ENCODE data around the gene CCDC33. TPM values are rescaled to one million over a fixed set of nuclear protein-coding genes. Genes with fewer than 3 reads are reported as not detected.

The CCDC33 gene
- total RNA-seq, 1 experiment from 2014 or later, result 2.7 TPM

GRCh38 chr15:74307827-74308811 is 72.0 kb downstream of the CCDC33 start:
- H3K27me3 Mint-ChIP-seq (ENCODE audit: unreplicated experiment), result peaks cover 100% of the 10 kb centered on the region
- H3K27ac Mint-ChIP-seq (ENCODE audit: unreplicated experiment), result no peak overlapping the region
- H3K9me3 Mint-ChIP-seq (ENCODE audit: low read depth, unreplicated experiment), result no peaks in the 10 kb centered on the region
- CTCF ChIA-PET, result interaction anchor here (0.6 to 3.3 kb wide), 41 partner anchors 8 to 966 kb away, joined by 3 to 31 read pairs (median 5); partner anchors contain the start of genes CCDC33, ISLR2 and STRA6
- no TSS peak for BruUV-seq (replicated peaks)
- DNase-seq, result peak; percentile 81
- no peak overlapping the region for H3K4me3 Mint-ChIP-seq (ENCODE audit: low read depth, unreplicated experiment)
- H3K4me1 Mint-ChIP-seq (ENCODE audit: low read depth, unreplicated experiment), result peaks cover 8% of the 10 kb centered on the region
- intact Hi-C loops (cut with micrococcal nuclease; ENCODE audit: unreplicated experiment), result loop anchor here (1.0 to 5.0 kb wide), 2 partner anchors 181 to 256 kb away; no protein-coding TSS in a partner anchor
- TF ChIP-seq CTCF (IDR thresholded peaks at IDR 0.05; ENCODE audit: unreplicated experiment), result peak; percentile 71
- no peaks in the 10 kb centered on the region for H3K36me3 Mint-ChIP-seq (ENCODE audit: insufficient read depth, unreplicated experiment)

- BruUV-seq (replicated peaks), result no TSS peak
- H3K4me1 Mint-ChIP-seq (ENCODE audit: low read depth, unreplicated experiment), result peaks cover 16% of the 10 kb centered on the region
- no peak overlapping the region for H3K27ac Mint-ChIP-seq (ENCODE audit: unreplicated experiment)
- intact Hi-C loops (cut with micrococcal nuclease; ENCODE audit: unreplicated experiment), result no loop called here
- TF ChIP-seq CTCF (IDR thresholded peaks at IDR 0.05; ENCODE audit: unreplicated experiment), result peak; percentile 85
- no peak overlapping the region for H3K4me3 Mint-ChIP-seq (ENCODE audit: low read depth, unreplicated experiment)
- no peaks in the 10 kb centered on the region for H3K9me3 Mint-ChIP-seq (ENCODE audit: low read depth, unreplicated experiment)
- peaks cover 99% of the 10 kb centered on the region for H3K27me3 Mint-ChIP-seq (ENCODE audit: unreplicated experiment)
- H3K36me3 Mint-ChIP-seq (ENCODE audit: insufficient read depth, unreplicated experiment), result no peaks in the 10 kb centered on the region
- peak; percentile 59 for DNase-seq
- CTCF ChIA-PET, result interaction anchor here (0.6 to 1.9 kb wide), 10 partner anchors 8 to 339 kb away, joined by 3 to 28 read pairs (median 3); partner anchors contain the start of gene UBL7
These were observed 75.8 kb downstream of the CCDC33 start for GRCh38 chr15:74311734-74312444.

GRCh38 chr15:74312445-74313007 is 76.4 kb downstream of the CCDC33 start:
- BruUV-seq (replicated peaks), result no TSS peak
- intact Hi-C loops (cut with micrococcal nuclease; ENCODE audit: unreplicated experiment), result no loop called here

More at GRCh38 chr15:74312445-74313007, 76.4 kb downstream of the CCDC33 start:
- Mint-ChIP-seq H3K27me3 (ENCODE audit: unreplicated experiment) (peaks cover 97% of the 10 kb centered on the region), H3K36me3 (ENCODE audit: insufficient read depth, unreplicated experiment) (no peaks in the 10 kb centered on the region), H3K27ac (ENCODE audit: unreplicated experiment) (no peak overlapping the region), H3K4me1 (ENCODE audit: low read depth, unreplicated experiment) (peaks cover 16% of the 10 kb centered on the region), H3K9me3 (ENCODE audit: low read depth, unreplicated experiment) (no peaks in the 10 kb centered on the region), H3K4me3 (ENCODE audit: low read depth, unreplicated experiment) (no peak overlapping the region)
- DNase-seq, result no peak
- no peak for TF ChIP-seq CTCF (IDR thresholded peaks at IDR 0.05; ENCODE audit: unreplicated experiment)
- CTCF ChIA-PET, result interaction anchor here (0.6 to 1.9 kb wide), 4 partner anchors 8 to 148 kb away, joined by 3 to 28 read pairs (median 6); partner anchors contain the start of gene UBL7

All from Calu3 (cell line).